Glomerular visceral epithelial cell (primary cell): ENCODE data around the gene STX8.

Experiments
- DNase-seq: peaks from one replicate; pipeline ENCODE4 v3.0.0-alpha.2; 2016; ENCODE audit errors: extremely low spot score

The STX8 gene

DNA sequence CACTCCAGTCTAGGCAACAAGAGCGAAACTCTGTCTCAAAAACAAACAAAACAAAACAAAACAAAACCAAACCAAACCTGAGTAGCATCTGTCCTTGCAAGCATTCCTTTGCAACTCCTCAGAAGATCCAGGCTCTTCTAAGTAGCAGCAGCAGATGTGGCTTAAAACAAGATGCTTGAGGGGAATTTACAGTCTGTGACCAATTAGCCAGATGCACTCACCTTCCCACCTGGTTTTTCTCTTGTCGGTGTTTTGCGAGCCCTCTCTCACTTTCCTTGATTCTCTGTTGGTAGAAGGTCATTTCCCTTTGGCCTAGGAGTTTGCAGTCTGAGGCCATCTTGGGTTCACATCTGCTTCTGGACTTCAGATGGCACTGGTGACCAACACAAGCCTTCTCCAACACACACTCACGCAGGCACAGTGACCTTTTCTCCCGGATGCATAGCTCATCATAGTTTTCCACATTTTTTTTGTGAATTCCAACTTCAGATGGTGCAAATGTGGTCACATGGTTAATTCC, 276.8 kb downstream of the STX8 start:
- DNase-seq, result no peak

DNA sequence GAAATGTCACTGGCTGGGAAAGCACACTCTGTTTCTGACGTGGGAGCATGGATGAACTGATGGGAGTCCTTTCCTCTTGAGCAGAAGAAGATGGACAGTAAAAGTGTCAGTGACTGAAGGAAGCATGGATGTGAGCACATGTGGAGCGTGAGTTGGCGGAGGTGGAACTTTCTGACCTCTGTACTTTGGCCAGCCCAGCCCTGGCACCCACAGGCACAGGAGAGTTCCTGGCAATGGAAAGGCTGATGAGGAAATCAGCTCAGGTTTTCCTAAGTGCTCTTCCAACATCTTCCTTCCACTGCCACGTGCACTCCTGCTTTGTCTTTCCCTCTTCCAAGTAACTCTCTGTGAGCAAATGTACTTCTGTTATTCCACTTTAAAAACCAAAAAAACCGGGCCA, 277.5 kb downstream of the STX8 start:
- no peak for DNase-seq

GRCh38 chr17:9294661-9295210, 280.9 kb downstream of the STX8 start:
- DNase-seq, result no peak

DNA sequence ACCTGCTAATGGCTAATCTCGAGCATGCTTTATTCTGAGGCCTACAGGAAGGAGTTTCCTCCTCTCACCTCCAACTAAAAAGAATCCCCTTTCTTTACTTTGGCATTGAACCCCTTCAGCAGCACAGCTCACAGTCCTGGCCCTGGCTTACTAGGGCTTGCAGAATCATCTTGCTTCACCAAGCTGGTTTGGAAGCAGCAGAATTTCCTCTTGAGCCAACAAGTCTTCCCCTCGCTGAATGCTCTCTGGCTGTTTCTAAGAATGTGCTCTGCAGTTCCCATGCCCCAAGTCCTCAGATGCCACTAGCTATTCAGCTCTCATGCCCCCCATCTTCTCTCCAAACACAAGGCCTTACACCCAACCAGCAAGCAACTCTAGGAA, 283.1 kb downstream of the STX8 start:
- no peak for DNase-seq

DNA sequence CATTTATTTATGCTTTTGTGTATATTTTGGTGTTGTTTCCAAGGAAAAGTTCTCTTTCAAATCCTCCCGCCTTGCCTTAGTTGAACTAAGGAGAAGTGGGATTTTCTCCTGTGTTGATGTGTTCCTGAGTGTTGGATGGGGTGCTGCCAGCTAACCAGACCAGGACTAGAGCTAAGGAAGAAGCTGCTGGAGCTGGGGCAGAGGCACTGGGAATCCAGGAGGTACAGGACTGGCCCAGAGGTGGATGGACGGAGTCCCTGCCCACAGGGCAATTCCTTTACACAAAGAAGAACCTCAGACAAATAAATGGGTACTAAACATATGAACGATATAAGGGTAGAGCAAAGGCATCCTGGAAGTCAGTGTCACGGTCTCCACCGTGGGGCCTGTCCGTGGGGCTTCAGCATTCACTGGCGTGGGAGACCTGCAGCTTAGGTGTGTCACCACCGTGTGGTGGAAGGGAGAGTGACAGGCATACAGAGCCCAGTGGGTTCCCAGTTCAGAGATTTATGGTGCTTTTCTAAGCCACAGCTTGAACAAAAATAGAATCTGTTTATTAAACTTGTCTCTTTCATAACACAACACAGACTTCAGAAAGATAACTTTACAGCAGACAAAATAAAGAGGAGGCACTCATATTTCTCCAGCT, 283.6 kb downstream of the STX8 start:
- DNase-seq, result peak; percentile 23

DNA sequence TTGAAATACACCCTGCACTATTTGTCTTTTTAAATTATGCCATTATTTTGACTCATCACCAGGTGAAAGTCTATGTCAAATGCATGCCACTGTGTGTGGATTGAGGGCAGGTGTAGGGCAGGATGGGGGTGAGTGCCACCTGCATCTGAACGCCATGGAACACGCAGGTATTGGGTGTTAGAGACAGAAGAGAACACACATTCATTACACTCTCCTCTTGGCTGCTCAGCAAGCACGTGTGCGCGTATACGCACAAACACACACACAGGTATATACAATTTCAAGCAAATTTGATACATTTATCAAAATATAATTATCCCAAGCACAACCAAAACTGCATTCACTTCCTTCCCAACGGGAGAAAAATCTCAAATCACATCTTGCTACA, 285.4 kb downstream of the STX8 start:
- no peak for DNase-seq

DNA sequence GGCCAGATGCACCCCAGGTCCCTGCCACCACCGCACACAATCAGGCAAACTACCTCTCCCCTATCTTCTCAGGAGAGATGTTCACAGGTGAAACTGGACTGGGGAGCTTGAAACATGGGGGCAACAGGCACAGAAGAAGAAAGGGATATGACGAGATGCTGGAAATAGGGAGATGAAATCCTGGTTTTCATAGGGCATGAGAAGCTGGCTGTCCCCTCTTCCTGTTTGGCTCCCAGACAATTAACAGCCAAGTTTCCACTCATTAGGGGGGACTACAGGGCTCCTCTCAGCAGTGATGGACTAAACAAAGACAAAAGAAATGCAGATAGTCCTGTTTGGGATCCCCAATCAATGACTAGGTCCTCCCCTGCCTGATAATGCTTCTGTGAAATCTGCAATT, 288.3 kb downstream of the STX8 start:
- DNase-seq, result no peak

DNA sequence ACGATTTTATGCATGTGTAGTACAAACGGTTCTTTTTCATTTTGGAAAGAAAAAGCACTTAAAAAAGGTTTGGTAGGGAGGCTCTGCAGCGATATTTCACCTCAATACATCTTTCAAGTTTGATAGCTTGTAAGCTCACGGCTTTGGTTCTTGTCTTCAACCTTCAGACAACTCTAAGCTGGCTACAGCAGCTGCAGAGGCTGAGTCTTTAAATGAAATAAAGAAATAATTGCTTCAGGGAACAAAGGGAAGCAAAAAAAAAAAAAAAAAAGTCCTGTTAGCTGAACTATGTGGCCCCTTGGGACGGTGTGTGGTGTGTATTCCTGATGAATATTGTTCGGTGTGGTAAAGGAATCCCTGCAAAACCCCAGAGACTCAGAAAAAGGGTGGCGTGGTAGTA, 289.2 kb downstream of the STX8 start:
- DNase-seq, result no peak

DNA sequence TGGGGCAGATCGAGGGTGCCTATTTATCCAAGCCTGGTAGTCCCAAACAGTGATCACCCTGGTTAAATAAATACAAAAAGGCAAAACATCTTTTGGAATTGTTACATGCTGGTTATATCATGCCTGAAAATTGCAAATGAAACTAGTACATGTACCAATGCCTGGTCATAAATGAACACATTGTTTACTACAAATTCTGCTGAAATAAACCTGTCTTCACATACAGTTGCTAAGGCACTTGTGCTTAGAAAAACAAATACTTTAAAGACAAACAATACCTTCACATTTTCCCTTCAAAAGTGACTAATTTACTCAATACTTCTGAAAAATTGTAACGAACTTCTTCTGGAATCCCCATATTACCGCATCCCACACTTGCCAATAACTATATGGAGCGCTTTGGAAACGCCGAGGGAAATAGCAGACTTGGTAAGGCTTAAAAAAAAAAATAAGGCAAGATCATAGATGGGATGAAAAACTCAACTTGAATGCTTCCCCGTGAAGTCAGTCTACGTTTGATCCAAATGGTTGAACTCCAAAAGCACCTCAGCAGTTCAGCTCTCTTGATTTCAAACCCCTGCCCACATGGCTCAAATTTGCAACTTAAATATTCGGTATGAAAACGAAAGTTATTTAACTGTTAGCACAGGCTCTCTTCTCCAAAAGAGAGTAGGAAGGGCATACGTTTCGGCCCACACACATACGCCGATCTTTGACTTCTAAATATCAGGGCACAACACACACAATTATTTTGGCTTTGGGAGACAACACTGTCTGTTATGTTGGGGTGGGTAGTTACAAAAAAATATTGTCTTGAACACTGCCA, 289.8 kb downstream of the STX8 start:
- no peak for DNase-seq

- DNase-seq, result no peak
These were observed 290.7 kb downstream of the STX8 start for GRCh38 chr17:9284884-9285283.

DNA sequence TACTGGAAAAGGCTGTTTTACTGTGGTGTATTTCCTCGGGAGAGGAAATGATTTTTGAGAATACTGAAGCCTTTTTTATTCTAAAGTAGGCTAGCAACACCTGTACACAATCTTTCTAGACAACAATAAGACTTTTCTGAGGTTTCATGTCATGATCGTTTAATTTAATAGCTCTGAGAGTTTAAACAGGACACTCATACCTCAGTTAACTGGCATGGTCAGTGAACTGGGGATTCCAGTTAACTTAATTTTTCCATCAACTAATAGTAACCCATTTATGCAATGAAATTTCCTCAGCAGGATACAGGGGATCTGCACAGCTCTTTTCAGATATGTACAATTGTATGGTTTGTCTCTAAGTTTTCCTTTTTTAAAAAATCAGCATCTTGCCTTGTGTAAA, 291.7 kb downstream of the STX8 start:
- no peak for DNase-seq

DNA sequence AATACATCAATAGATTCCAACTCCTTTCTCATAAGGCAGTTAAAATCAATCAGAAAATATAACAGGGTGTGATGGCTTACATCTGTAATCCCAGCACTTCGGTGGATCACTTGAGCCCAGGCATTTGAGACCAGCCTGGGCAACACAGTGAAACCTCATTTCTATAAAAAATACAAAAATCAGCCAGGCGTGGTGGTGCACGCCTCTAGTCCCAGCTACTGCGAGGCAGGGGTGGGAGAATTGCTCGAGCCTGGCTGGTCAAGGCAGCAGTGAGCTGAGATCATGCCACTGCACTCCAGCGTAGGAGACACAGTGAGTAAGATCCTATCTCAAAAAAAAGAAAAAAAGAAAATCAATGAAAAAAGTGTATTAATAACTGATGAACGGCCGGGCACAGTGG, 295.7 kb downstream of the STX8 start:
- DNase-seq, result peak; percentile 31

DNA sequence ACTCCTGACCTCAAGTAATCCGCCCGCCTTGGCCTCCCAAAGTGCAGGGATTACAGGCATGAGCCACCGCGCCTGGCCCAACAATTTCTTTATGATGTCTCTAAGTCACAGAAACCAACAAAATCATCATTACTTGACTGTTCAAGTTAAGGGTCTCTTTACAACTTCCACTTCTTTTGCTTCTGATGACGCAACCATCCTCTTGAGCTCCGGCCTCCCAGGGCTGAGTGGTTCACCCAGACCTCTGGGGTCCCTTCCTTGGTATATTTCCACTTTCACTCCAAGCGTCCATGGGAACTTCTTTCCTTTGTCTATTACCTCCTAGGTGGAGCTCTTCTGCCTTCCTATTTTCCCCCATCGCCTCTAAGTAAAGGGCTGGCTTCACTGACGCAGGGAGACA, 300.6 kb downstream of the STX8 start:
- DNase-seq, result no peak

DNA sequence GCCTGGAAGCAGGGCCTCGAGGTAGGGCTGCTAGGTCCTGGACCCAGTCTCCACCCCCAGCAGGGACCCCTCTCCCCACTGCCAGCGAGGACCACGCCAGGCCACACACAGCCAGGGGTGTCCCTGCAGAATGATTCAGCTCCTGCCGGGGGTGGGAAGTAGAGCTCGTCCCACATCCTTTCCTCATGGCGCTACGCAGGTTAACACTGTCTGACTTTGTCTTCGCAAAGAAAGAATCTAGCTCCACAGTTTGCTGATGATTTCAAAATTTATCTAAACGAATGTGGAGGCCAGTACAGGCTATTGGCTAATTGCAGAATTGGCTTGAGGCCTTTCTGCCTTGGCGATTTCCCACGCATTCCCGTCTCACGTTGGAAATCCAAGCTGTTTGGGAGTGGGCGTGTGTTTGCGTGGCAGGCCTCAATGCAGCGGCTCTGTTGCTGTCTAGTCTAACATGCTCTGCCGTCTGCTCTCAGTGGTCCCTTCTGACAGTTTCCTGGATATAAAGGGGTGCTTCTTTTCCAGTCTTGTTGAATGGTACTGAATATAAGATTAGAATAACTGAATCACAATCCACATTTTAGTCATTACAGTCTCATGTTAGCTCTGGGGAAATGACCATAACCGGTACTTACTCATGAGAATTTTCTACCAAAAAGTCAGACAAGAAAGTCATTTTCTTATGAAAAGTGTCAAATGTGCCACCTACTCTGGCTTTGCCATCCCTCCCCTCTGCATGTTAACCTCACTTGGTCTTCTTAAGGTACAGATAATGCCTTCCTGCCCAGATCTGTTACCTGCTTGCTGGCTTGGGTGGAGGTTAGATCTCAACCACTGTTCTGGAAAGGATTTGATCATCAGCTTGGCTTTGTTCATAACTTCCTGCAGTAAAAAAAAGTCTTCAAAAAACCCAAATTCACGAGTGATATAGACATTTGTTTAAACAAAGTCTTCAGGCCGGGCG, 301.9 kb downstream of the STX8 start:
- DNase-seq, result no peak

DNA sequence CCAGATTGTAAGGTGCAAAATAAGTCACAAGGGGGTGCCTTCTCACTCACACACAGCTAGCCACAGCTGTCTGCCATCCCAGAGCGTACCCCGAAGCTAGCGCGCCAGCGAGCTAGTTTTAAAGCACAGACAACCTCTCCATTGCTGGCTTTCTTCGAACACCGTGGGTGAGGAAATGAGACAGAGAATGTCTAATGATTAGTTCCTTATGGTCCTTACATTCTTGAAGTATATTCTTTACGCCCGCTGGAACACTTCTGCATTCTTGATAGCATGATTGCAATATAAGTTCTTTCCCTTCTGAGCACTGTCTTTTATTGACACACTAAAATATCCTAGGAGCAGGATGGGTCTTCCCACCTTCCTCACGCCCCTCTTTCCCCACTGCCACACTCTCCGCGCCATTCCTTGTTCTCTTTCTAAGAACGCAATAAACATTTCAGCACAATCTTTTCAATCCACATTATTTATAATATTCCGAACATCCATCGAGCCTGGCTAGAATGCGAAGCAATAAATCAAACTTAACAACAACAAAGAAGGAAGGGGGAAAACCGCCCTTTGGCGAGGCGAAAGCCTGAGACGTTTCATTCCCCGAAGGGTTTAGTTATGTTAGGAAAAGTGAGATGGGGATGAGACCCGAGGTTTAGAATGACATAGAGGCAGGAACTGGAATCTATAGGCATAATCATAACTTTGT, 303.0 kb downstream of the STX8 start:
- DNase-seq, result no peak

GRCh38 chr17:9271989-9272388, 303.6 kb downstream of the STX8 start:
- DNase-seq, result no peak

- no peak for DNase-seq
These were observed 304.7 kb downstream of the STX8 start for GRCh38 chr17:9270921-9271320.

- no peak for DNase-seq
These were observed 306.1 kb downstream of the STX8 start for GRCh38 chr17:9269350-9270035.

- no peak for DNase-seq
These were observed 307.1 kb downstream of the STX8 start for GRCh38 chr17:9268546-9268945.

GRCh38 chr17:9266697-9267117, 308.9 kb downstream of the STX8 start:
- DNase-seq, result no peak
